HepG2 (cell line): ENCODE data around the gene TNFAIP1. TPM values are rescaled to one million over a fixed set of nuclear protein-coding genes. Genes with fewer than 3 reads are reported as not detected.

Experiments
- BCL3 ChIP-seq: sonication (generic); formaldehyde crosslinking; IDR thresholded peaks from 2 replicates; pipeline ENCODE4 v1.5.1; 2020; ENCODE audit warnings: mild to moderate bottlenecking, missing genetic modification reagents, moderate library complexity
- CEBPB ChIP-seq: IDR thresholded peaks from 2 replicates; pipeline ENCODE4 v1.6.1; 2011; ENCODE audit warnings: low read depth, low read length, improper control_type of control experiment, borderline replicate concordance
- CERS6 ChIP-seq: sonication (generic); formaldehyde crosslinking; IDR thresholded peaks from 2 replicates; pipeline ENCODE4 v1.5.0; 2020; ENCODE audit warnings: missing genetic modification reagents
- E2F1 ChIP-seq: sonication (generic); formaldehyde crosslinking; IDR thresholded peaks from 2 replicates; pipeline ENCODE4 v1.5.0; 2020; ENCODE audit warnings: missing genetic modification reagents
- ESRRA ChIP-seq: sonication (generic); formaldehyde crosslinking; IDR thresholded peaks from 2 replicates; pipeline ENCODE4 v1.5.1; 2020; ENCODE audit warnings: mild to moderate bottlenecking, low read depth, missing genetic modification reagents
- FOXM1 ChIP-seq: sonication (generic); formaldehyde crosslinking; IDR thresholded peaks from 2 replicates; pipeline ENCODE4 v1.5.0; 2020; ENCODE audit warnings: missing genetic modification reagents
- IKZF1 ChIP-seq: fragments of 450-650 bp; IDR thresholded peaks from 2 replicates; pipeline ENCODE4 v1.7.1; 2016
- NCOA5 ChIP-seq: sonication (generic); formaldehyde crosslinking; IDR thresholded peaks from 2 replicates; pipeline ENCODE4 v1.4.0; 2020; ENCODE audit warnings: missing genetic modification reagents
- SNRNP70 ChIP-seq: fragments of 200-400 bp; formaldehyde crosslinking; IDR thresholded peaks from 2 replicates; pipeline ENCODE4 v1.6.1; 2017; ENCODE audit warnings: mild to moderate bottlenecking, low read depth, low read length, moderate library complexity
- SPEN ChIP-seq: sonication (generic); formaldehyde crosslinking; IDR thresholded peaks from 2 replicates; pipeline ENCODE4 v1.5.1; 2020; ENCODE audit warnings: low read depth, mild to moderate bottlenecking, missing genetic modification reagents
- U2AF2 ChIP-seq: fragments of 200-400 bp; formaldehyde crosslinking; IDR thresholded peaks from 2 replicates; pipeline ENCODE4 v1.6.1; 2017; ENCODE audit warnings: low read depth, mild to moderate bottlenecking, low read length
- ZNF230 ChIP-seq: sonication (generic); formaldehyde crosslinking; IDR thresholded peaks from 2 replicates; pipeline ENCODE4 v1.4.0; 2020; ENCODE audit warnings: mild to moderate bottlenecking, missing genetic modification reagents
- ZNF513 ChIP-seq: sonication (generic); formaldehyde crosslinking; conservative IDR thresholded peaks from 2 replicates; pipeline ENCODE4 v1.5.0; 2020; ENCODE audit warnings: missing genetic modification reagents
- ZNF552 ChIP-seq: sonication (generic); formaldehyde crosslinking; IDR thresholded peaks from 2 replicates; pipeline ENCODE4 v1.9.0; 2022; ENCODE audit warnings: missing genetic modification reagents, mild to moderate bottlenecking, borderline replicate concordance
- ZNF557 ChIP-seq: sonication (generic); formaldehyde crosslinking; IDR thresholded peaks from 2 replicates; pipeline ENCODE4 v1.4.0; 2020; ENCODE audit warnings: missing genetic modification reagents
- ZNF563 ChIP-seq: sonication (generic); formaldehyde crosslinking; IDR thresholded peaks from 2 replicates; pipeline ENCODE4 v1.8.0; 2022; ENCODE audit warnings: mild to moderate bottlenecking, moderate library complexity, missing genetic modification reagents
- ZNF770 ChIP-seq: sonication (generic); formaldehyde crosslinking; IDR thresholded peaks from 2 replicates; pipeline ENCODE4 v1.5.0; 2020; ENCODE audit warnings: mild to moderate bottlenecking, missing genetic modification reagents
- ZNF839 ChIP-seq: sonication (generic); formaldehyde crosslinking; IDR thresholded peaks from 2 replicates; pipeline ENCODE4 v1.4.0; 2020; ENCODE audit warnings: missing genetic modification reagents, mild to moderate bottlenecking, borderline replicate concordance
- ZXDC ChIP-seq: sonication (generic); formaldehyde crosslinking; IDR thresholded peaks from 2 replicates; pipeline ENCODE4 v1.5.0; 2020; ENCODE audit warnings: mild to moderate bottlenecking, missing genetic modification reagents
- polyA plus RNA-seq, 8 experiments: library from polyadenylated mRNA; depleted of rRNA in 3 of 8; stranded (reverse) in 7 of 8; unstranded in 1 of 8; fragments of >200 nt; fragmentation: Illumina TruSeq in 4 of 8; extraction: Trizol in 4 of 8; gene quantifications; 2 replicates each; pipeline versions ENCODE4 v1.2.1 to v1.2.3, GENCODE V29; 2011 to 2016; ENCODE audit warnings: low read depth in 4 of 8, missing spikeins in 1 of 8, mixed read lengths in 1 of 8; ENCODE audit not compliant: insufficient read depth in 1 of 8
- total RNA-seq, 5 experiments: library from RNA; depleted of rRNA; stranded (reverse); fragments of >200 nt; fragmentation: Illumina TruSeq; extraction: Trizol; gene quantifications; 2 replicates each; pipeline ENCODE4 v1.2.3, GENCODE V29; 2016; ENCODE audit warnings: low read depth in 1 of 5

Gene TNFAIP1
- total and polyA plus RNA-seq, 2 of the 13 experiments (the other 11 are each of a cell fraction or from before 2014, with no cell fraction given) = 17.5 to 40.6 TPM

GRCh38 chr17:28357061-28357900 lies 21.7 kb downstream of the TNFAIP1 start, which contains the start of gene POLDIP2 (continued):
- no peak for TF ChIP-seq CERS6 (CRISPR knock-in tag)
- peak; percentile 43; the same call in 1 of the 2 replicates for TF ChIP-seq ZNF770 (CRISPR knock-in tag)
- TF ChIP-seq ZNF230 = 0 out of 2 replicates have a peak, but pooled peaks have one; percentile 26
- peak; percentile 89; the same call in 1 of the 2 replicates for TF ChIP-seq ZNF563 (CRISPR knock-in tag)
- TF ChIP-seq E2F1 (CRISPR knock-in tag) = peak; percentile 76
- no peak; the same call in 1 of the 2 replicates for TF ChIP-seq BCL3 (CRISPR knock-in tag)
- TF ChIP-seq IKZF1 = no peak
- peak; percentile 46; the same call in 1 of the 2 replicates for TF ChIP-seq ZNF552 (CRISPR knock-in tag)
- TF ChIP-seq ZXDC (CRISPR knock-in tag) = peak; percentile 91
- TF ChIP-seq ZNF839 = no peak
- no peak for TF ChIP-seq NCOA5 (CRISPR knock-in tag)
- no peak for TF ChIP-seq SNRNP70
- 0 out of 2 replicates have a peak, but pooled peaks have one; percentile 47 for TF ChIP-seq ZNF513
- peak; percentile 66; the same call in 1 of the 2 replicates for TF ChIP-seq ESRRA (CRISPR knock-in tag)
- no peak for TF ChIP-seq ZNF557 (CRISPR knock-in tag)
- peak; percentile 97 for TF ChIP-seq SPEN (CRISPR knock-in tag)
- no peak; the same call in 1 of the 2 replicates for TF ChIP-seq FOXM1
- no peak for TF ChIP-seq U2AF2
- TF ChIP-seq CEBPB = no peak
